Osteocyte (in vitro differentiated cells): ENCODE results near the gene ILDR1. TPM values are rescaled to one million over a fixed set of nuclear protein-coding genes. Genes with fewer than 3 reads are reported as not detected.

Experiments used
- DNase-seq: peaks from one replicate; pipeline ENCODE4 v3.0.0; 2021; ENCODE audit warnings: mixed read lengths; ENCODE audit not compliant: unreplicated experiment; ENCODE audit errors: extremely low spot score
- H3K27ac Mint-ChIP-seq: one replicate; pipeline ENCODE4 v1.8.0; 2021; ENCODE audit warnings: mild to moderate bottlenecking, mixed read lengths; ENCODE audit not compliant: unreplicated experiment
- H3K27me3 Mint-ChIP-seq: one replicate; pipeline ENCODE4 v1.8.0; 2021; ENCODE audit warnings: mixed read lengths; ENCODE audit not compliant: unreplicated experiment
- H3K36me3 Mint-ChIP-seq: one replicate; pipeline ENCODE4 v1.8.0; 2021; ENCODE audit warnings: mixed read lengths; ENCODE audit not compliant: unreplicated experiment
- H3K4me1 Mint-ChIP-seq: one replicate; pipeline ENCODE4 v1.8.0; 2021; ENCODE audit warnings: mixed read lengths; ENCODE audit not compliant: unreplicated experiment
- H3K4me3 Mint-ChIP-seq: one replicate; pipeline ENCODE4 v1.8.0; 2021; ENCODE audit warnings: mild to moderate bottlenecking, moderate library complexity, mixed read lengths; ENCODE audit not compliant: unreplicated experiment
- H3K9me3 Mint-ChIP-seq: one replicate; pipeline ENCODE4 v1.8.0; 2021; ENCODE audit warnings: mixed read lengths; ENCODE audit not compliant: unreplicated experiment
- CTCF ChIP-seq: fragments of 200-600 bp; sonication (generic); IDR thresholded peaks from 2 replicates; pipeline ENCODE4 v1.5.0; 2021; ENCODE audit warnings: antibody characterized with exemption, mild to moderate bottlenecking, moderate library complexity
- total RNA-seq: library from RNA; stranded (reverse); gene quantifications from 2 replicates; pipeline ENCODE4 v1.2.1, GENCODE V29; 2021

ILDR1 gene
- total RNA-seq, 1 donor from 2014 or later = not detected

GRCh38 chr3:121957674-121958415 is 64.2 kb downstream of the ILDR1 start:
- Mint-ChIP-seq H3K4me1 (no peaks in the 10 kb centered on the region), H3K36me3 (no peaks in the 10 kb centered on the region), H3K9me3 (no peaks in the 10 kb centered on the region), H3K27me3 (no peaks in the 10 kb centered on the region), H3K4me3 (no peak overlapping the region), H3K27ac (no peak overlapping the region)
- DNase-seq = no peak
- TF ChIP-seq CTCF = no peak

GRCh38 chr3:121956363-121956762 is 65.7 kb downstream of the ILDR1 start:
- no peak overlapping the region for H3K27ac Mint-ChIP-seq
- H3K4me1 Mint-ChIP-seq = no peaks in the 10 kb centered on the region
- no peak for DNase-seq
- H3K27me3 Mint-ChIP-seq = no peaks in the 10 kb centered on the region
- no peaks in the 10 kb centered on the region for H3K36me3 Mint-ChIP-seq
- no peak overlapping the region for H3K4me3 Mint-ChIP-seq
- TF ChIP-seq CTCF = no peak
- peaks cover 8% of the 10 kb centered on the region for H3K9me3 Mint-ChIP-seq

GRCh38 chr3:121951291-121951919 is 70.6 kb downstream of the ILDR1 start:
- TF ChIP-seq CTCF = no peak
- no peak overlapping the region for H3K27ac Mint-ChIP-seq
- no peak overlapping the region for H3K4me3 Mint-ChIP-seq
- H3K9me3 Mint-ChIP-seq = peaks cover 8% of the 10 kb centered on the region
- DNase-seq = no peak
- no peaks in the 10 kb centered on the region for H3K36me3 Mint-ChIP-seq
- H3K4me1 Mint-ChIP-seq = no peaks in the 10 kb centered on the region
- H3K27me3 Mint-ChIP-seq = no peaks in the 10 kb centered on the region

- no peak overlapping the region for H3K27ac Mint-ChIP-seq
- H3K4me1 Mint-ChIP-seq = no peaks in the 10 kb centered on the region
- no peaks in the 10 kb centered on the region for H3K27me3 Mint-ChIP-seq
- TF ChIP-seq CTCF = no peak
- no peak for DNase-seq
- H3K9me3 Mint-ChIP-seq = peaks cover 8% of the 10 kb centered on the region
- no peak overlapping the region for H3K4me3 Mint-ChIP-seq
- no peaks in the 10 kb centered on the region for H3K36me3 Mint-ChIP-seq
Measured at GRCh38 chr3:121948641-121949040, 73.4 kb downstream of the ILDR1 start.

GRCh38 chr3:121943431-121943830 is 78.6 kb downstream of the ILDR1 start:
- no peak for TF ChIP-seq CTCF

More at GRCh38 chr3:121943431-121943830, 78.6 kb downstream of the ILDR1 start:
- no peak overlapping the region for H3K27ac Mint-ChIP-seq
- no peaks in the 10 kb centered on the region for H3K4me1 Mint-ChIP-seq
- no peak overlapping the region for H3K4me3 Mint-ChIP-seq
- no peaks in the 10 kb centered on the region for H3K36me3 Mint-ChIP-seq
- no peak for DNase-seq
- H3K9me3 Mint-ChIP-seq = no peaks in the 10 kb centered on the region
- no peaks in the 10 kb centered on the region for H3K27me3 Mint-ChIP-seq
